ENCODE data around the gene SENP3.

SENP3 gene

GRCh38 chr17:7562208-7562605 lies 488 bp downstream of the SENP3 start:
- no peaks in the 10 kb centered on the region for H3K9me3 Mint-ChIP-seq
- H3K36me3 Mint-ChIP-seq (ENCODE audit: low read depth), result peaks cover 37% of the 10 kb centered on the region
- no peaks in the 10 kb centered on the region for H3K27me3 Mint-ChIP-seq
- H3K4me1 Mint-ChIP-seq (ENCODE audit: low read depth), result peaks cover 52% of the 10 kb centered on the region
- H3K27ac Mint-ChIP-seq, result peak overlapping the region; percentile 84
- H3K4me3 Mint-ChIP-seq, result peak overlapping the region; percentile 88

DNA sequence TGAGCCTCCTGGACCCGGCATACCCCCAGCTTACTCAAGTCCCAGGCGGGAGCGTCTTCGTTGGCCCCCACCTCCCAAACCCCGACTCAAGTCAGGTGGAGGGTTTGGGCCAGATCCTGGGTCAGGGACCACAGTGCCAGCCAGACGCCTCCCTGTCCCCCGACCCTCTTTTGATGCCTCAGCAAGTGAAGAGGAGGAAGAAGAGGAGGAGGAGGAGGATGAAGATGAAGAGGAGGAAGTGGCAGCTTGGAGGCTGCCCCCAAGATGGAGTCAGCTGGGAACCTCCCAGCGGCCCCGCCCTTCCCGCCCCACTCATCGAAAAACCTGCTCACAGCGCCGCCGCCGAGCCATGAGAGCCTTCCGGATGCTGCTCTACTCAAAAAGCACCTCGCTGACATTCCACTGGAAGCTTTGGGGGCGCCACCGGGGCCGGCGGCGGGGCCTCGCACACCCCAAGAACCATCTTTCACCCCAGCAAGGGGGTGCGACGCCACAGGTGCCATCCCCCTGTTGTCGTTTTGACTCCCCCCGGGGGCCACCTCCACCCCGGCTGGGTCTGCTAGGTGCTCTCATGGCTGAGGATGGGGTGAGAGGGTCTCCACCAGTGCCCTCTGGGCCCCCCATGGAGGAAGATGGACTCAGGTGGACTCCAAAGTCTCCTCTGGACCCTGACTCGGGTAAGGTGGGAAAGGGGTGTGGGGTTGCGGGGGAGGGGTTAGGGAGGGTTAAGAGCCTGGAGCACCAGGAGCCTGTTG lies 1.6 kb downstream of the SENP3 start:
- H3K4me3 Mint-ChIP-seq, result peak overlapping the region; percentile 88
- peaks cover 44% of the 10 kb centered on the region for H3K36me3 Mint-ChIP-seq (ENCODE audit: low read depth)
- H3K9me3 Mint-ChIP-seq, result no peaks in the 10 kb centered on the region
- H3K27ac Mint-ChIP-seq, result peak overlapping the region; percentile 84
- peaks cover 49% of the 10 kb centered on the region for H3K4me1 Mint-ChIP-seq (ENCODE audit: low read depth)
- no peaks in the 10 kb centered on the region for H3K27me3 Mint-ChIP-seq

- Mint-ChIP-seq H3K27ac (no peak overlapping the region), H3K4me3 (no peak overlapping the region), H3K9me3 (no peaks in the 10 kb centered on the region), H3K27me3 (no peaks in the 10 kb centered on the region), H3K36me3 (ENCODE audit: low read depth) (peaks cover 81% of the 10 kb centered on the region), H3K4me1 (ENCODE audit: low read depth) (peaks cover 43% of the 10 kb centered on the region)
Measured at GRCh38 chr17:7569571-7569970, 7.9 kb downstream of the SENP3 start.

DNA sequence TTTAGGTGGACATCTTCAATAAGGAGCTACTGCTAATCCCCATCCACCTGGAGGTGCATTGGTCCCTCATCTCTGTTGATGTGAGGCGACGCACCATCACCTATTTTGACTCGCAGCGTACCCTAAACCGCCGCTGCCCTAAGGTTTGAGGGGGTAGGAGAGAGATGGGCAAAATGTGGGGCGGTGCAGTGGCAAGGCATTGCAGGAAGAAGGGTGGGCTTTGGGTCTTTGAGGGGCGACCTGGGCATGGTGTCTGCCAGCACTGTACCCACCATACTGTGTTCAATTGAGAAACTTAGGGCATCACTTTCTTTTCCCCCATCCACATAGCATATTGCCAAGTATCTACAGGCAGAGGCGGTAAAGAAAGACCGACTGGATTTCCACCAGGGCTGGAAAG lies 8.6 kb downstream of the SENP3 start:
- Mint-ChIP-seq H3K4me1 (ENCODE audit: low read depth) (peaks cover 51% of the 10 kb centered on the region), H3K9me3 (no peaks in the 10 kb centered on the region), H3K27me3 (no peaks in the 10 kb centered on the region), H3K36me3 (ENCODE audit: low read depth) (peaks cover 81% of the 10 kb centered on the region), H3K4me3 (no peak overlapping the region), H3K27ac (no peak overlapping the region)

GRCh38 chr17:7572338-7572587 lies 10.5 kb downstream of the SENP3 start:
- Mint-ChIP-seq H3K27me3 (no peaks in the 10 kb centered on the region), H3K27ac (peak overlapping the region; percentile 99), H3K4me3 (peak overlapping the region; percentile 95), H3K9me3 (no peaks in the 10 kb centered on the region), H3K4me1 (ENCODE audit: low read depth) (peaks cover 66% of the 10 kb centered on the region), H3K36me3 (ENCODE audit: low read depth) (peaks cover 86% of the 10 kb centered on the region)

- Mint-ChIP-seq H3K27ac (peak overlapping the region; percentile 99), H3K27me3 (no peaks in the 10 kb centered on the region), H3K9me3 (no peaks in the 10 kb centered on the region), H3K4me3 (peak overlapping the region; percentile 95), H3K4me1 (ENCODE audit: low read depth) (peaks cover 67% of the 10 kb centered on the region), H3K36me3 (ENCODE audit: low read depth) (peaks cover 86% of the 10 kb centered on the region)
Measured at GRCh38 chr17:7572588-7573323, 11.0 kb downstream of the SENP3 start.

DNA sequence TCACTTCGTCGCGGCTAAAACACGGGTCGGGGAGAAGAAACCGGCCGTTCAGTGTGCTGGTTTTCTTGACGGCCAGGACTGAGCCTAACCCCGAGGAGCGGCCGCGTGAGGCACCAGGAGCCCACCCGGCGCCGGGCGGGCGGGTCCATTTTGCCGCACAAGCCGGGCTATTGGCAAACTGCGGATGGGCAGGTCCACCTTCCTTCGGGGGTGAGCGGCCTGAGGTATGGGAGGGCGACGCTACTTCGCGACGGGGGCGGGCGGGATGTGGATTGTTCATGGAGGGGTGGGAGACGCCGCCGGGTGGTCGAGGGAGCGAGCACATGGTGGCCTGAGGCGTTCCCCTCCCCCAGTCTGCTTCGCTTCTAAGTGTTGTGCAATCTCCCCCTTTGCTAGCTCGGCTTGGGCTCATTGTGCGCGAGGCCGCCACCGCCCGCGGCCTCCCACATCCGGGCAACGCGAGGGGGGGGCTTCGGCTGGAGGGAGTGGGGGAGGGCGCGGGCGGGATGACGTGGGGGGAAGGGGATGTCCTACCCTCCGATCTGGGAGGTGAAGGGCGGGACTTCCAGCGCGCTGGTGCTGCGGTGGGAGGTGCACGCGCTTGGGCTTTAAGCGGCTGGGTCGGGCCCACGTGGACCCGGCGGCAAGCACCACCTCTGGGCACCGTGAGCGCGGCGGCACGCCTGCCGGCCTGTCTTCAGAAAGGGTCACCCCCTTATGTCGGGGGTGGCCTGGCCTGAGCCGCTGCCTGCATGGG lies 11.8 kb downstream of the SENP3 start:
- Mint-ChIP-seq H3K9me3 (no peaks in the 10 kb centered on the region), H3K27ac (peak overlapping the region; percentile 99), H3K36me3 (ENCODE audit: low read depth) (peaks cover 91% of the 10 kb centered on the region), H3K4me1 (ENCODE audit: low read depth) (peaks cover 74% of the 10 kb centered on the region), H3K27me3 (no peaks in the 10 kb centered on the region), H3K4me3 (peak overlapping the region; percentile 95)

- H3K4me1 Mint-ChIP-seq (ENCODE audit: low read depth), result peaks cover 79% of the 10 kb centered on the region
Measured at GRCh38 chr17:7574176-7574953, 12.6 kb downstream of the SENP3 start.

GRCh38 chr17:7575481-7575883 lies 13.8 kb downstream of the SENP3 start:
- H3K4me3 Mint-ChIP-seq, result peak overlapping the region; percentile 95
- H3K27me3 Mint-ChIP-seq, result no peaks in the 10 kb centered on the region
- H3K4me1 Mint-ChIP-seq (ENCODE audit: low read depth), result peaks cover 90% of the 10 kb centered on the region
- peaks cover 91% of the 10 kb centered on the region for H3K36me3 Mint-ChIP-seq (ENCODE audit: low read depth)
- H3K9me3 Mint-ChIP-seq, result no peaks in the 10 kb centered on the region
- peak overlapping the region; percentile 99 for H3K27ac Mint-ChIP-seq

More at GRCh38 chr17:7574176-7574953, 12.6 kb downstream of the SENP3 start:
- Mint-ChIP-seq H3K27ac (peak overlapping the region; percentile 99), H3K4me3 (peak overlapping the region; percentile 95), H3K36me3 (ENCODE audit: low read depth) (peaks cover 93% of the 10 kb centered on the region), H3K27me3 (no peaks in the 10 kb centered on the region), H3K9me3 (no peaks in the 10 kb centered on the region)

- Mint-ChIP-seq H3K4me1 (ENCODE audit: low read depth) (peaks cover 90% of the 10 kb centered on the region), H3K9me3 (no peaks in the 10 kb centered on the region), H3K4me3 (peak overlapping the region; percentile 95), H3K36me3 (ENCODE audit: low read depth) (peaks cover 91% of the 10 kb centered on the region), H3K27ac (peak overlapping the region; percentile 99), H3K27me3 (no peaks in the 10 kb centered on the region)
Measured at GRCh38 chr17:7575959-7576358, 14.2 kb downstream of the SENP3 start.

GRCh38 chr17:7576432-7576937 lies 14.8 kb downstream of the SENP3 start:
- H3K4me3 Mint-ChIP-seq, result peak overlapping the region; percentile 95
- peak overlapping the region; percentile 99 for H3K27ac Mint-ChIP-seq
- peaks cover 91% of the 10 kb centered on the region for H3K36me3 Mint-ChIP-seq (ENCODE audit: low read depth)
- peaks cover 90% of the 10 kb centered on the region for H3K4me1 Mint-ChIP-seq (ENCODE audit: low read depth)
- no peaks in the 10 kb centered on the region for H3K27me3 Mint-ChIP-seq
- H3K9me3 Mint-ChIP-seq, result no peaks in the 10 kb centered on the region

DNA sequence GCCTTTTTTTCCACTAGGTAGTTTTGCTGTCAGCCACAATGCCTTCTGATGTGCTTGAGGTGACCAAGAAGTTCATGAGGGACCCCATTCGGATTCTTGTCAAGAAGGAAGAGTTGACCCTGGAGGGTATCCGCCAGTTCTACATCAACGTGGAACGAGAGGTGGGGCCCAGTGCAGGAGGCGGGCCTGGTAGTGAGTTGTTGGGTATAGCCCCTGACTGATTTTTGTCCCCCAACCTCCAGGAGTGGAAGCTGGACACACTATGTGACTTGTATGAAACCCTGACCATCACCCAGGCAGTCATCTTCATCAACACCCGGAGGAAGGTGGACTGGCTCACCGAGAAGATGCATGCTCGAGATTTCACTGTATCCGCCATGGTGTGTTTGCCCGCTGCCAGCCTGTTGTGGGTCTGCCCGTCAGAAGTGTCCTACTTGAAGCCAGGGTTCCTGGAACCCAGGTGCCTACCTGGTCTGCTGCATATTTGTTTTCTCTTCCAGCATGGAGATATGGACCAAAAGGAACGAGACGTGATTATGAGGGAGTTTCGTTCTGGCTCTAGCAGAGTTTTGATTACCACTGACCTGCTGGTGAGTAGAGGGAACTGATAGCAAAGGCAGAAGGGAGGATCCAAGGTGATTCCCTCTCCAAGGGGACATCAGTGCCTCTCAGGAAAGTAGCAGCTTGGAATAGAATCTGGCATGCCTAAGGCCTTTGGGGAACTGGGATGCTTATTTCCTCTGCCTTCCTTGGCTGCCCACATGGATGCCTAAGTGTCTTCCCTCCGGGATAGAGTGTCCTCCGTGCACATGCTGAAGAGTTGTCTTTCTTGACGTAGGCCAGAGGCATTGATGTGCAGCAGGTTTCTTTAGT lies 15.8 kb downstream of the SENP3 start:
- Mint-ChIP-seq H3K27ac (peak overlapping the region; percentile 99), H3K36me3 (ENCODE audit: low read depth) (peaks cover 90% of the 10 kb centered on the region), H3K9me3 (no peaks in the 10 kb centered on the region), H3K4me3 (peak overlapping the region; percentile 95), H3K4me1 (ENCODE audit: low read depth) (peaks cover 93% of the 10 kb centered on the region), H3K27me3 (no peaks in the 10 kb centered on the region)

- Mint-ChIP-seq H3K27ac (peak within 1 kb of the TSS; percentile 99), H3K36me3 (ENCODE audit: low read depth) (peaks cover 79% of the 10 kb centered on the region), H3K4me3 (peak within 1 kb of the TSS; percentile 95), H3K4me1 (ENCODE audit: low read depth) (peaks cover 96% of the 10 kb centered on the region), H3K9me3 (no peaks in the 10 kb centered on the region), H3K27me3 (no peaks in the 10 kb centered on the region)
Measured at GRCh38 chr17:7579001-7579833, 17.5 kb downstream of the SENP3 start, which contains the start of gene CD68. CD68 (plus strand) TSS chr17:7579638; CDS start chr17:7579678, 40 bp downstream.

Measured in stimulated activated naive CD8-positive, alpha-beta T cell treated with anti-CD3 and anti-CD28 coated beads, Interleukin-15, Interleukin-2, amounts not matched to agents 100 ng/mL and 50 ng/mL, for 24 hours (primary cell).